NCI-H2081 treated with DMSO at 0.1 percent for 48 hours (cell line): ENCODE data around the gene ADGRB3.
A peak's percentile ranks its signal among the peaks of the same experiment; 100 is the strongest.
"Not testable (repeated sequence)": the region's sequence is repeated elsewhere in the genome, so short reads cannot be mapped to it uniquely, and the experiment has no call there.

Experiments used
- DNase-seq: peaks from one replicate; lab custom pipeline; 2025; lab: John Stamatoyannopoulos, UW

Gene ADGRB3

GRCh38 chr6:68947721-68948120 lies 312.6 kb downstream of the ADGRB3 start:
- no peak for DNase-seq

GRCh38 chr6:68951270-68951669 lies 316.2 kb downstream of the ADGRB3 start:
- no peak for DNase-seq

GRCh38 chr6:68958327-68958726 lies 323.2 kb downstream of the ADGRB3 start:
- no peak for DNase-seq

- no peak for DNase-seq
Observed at GRCh38 chr6:68967549-68968300, 332.6 kb downstream of the ADGRB3 start.

GRCh38 chr6:68968301-68968649 lies 333.2 kb downstream of the ADGRB3 start:
- DNase-seq = no peak

GRCh38 chr6:68973066-68973465 lies 338.0 kb downstream of the ADGRB3 start:
- no peak for DNase-seq

GRCh38 chr6:68975064-68975463 lies 340.0 kb downstream of the ADGRB3 start:
- DNase-seq = no peak

GRCh38 chr6:68975816-68976215 lies 340.7 kb downstream of the ADGRB3 start:
- DNase-seq = no peak

- DNase-seq = no peak
Observed at GRCh38 chr6:68976260-68976659, 341.2 kb downstream of the ADGRB3 start.

GRCh38 chr6:68978411-68978810 lies 343.3 kb downstream of the ADGRB3 start:
- DNase-seq = no peak

- not testable (repeated sequence) for DNase-seq
Observed at GRCh38 chr6:68981668-68982067, 346.6 kb downstream of the ADGRB3 start.

- no peak for DNase-seq
Observed at GRCh38 chr6:68988698-68989097, 353.6 kb downstream of the ADGRB3 start.

- DNase-seq = no peak
Observed at GRCh38 chr6:68990317-68990716, 355.2 kb downstream of the ADGRB3 start.

- DNase-seq = no peak
Observed at GRCh38 chr6:68993911-68994310, 358.8 kb downstream of the ADGRB3 start.

GRCh38 chr6:68994521-68994920 lies 359.4 kb downstream of the ADGRB3 start:
- no peak for DNase-seq

GRCh38 chr6:69005199-69005598 lies 370.1 kb downstream of the ADGRB3 start:
- no peak for DNase-seq

- peak; percentile 49 for DNase-seq
Observed at GRCh38 chr6:69007781-69008180, 372.7 kb downstream of the ADGRB3 start.

GRCh38 chr6:69012211-69012610 lies 377.1 kb downstream of the ADGRB3 start:
- DNase-seq = no peak

GRCh38 chr6:69012876-69013275 lies 377.8 kb downstream of the ADGRB3 start:
- DNase-seq = no peak

GRCh38 chr6:69018906-69019305 lies 383.8 kb downstream of the ADGRB3 start:
- no peak for DNase-seq

- no peak for DNase-seq
Observed at GRCh38 chr6:69019832-69020231, 384.8 kb downstream of the ADGRB3 start.

GRCh38 chr6:69022993-69023392 lies 387.9 kb downstream of the ADGRB3 start:
- DNase-seq = no peak

GRCh38 chr6:69026243-69026642 lies 391.2 kb downstream of the ADGRB3 start:
- DNase-seq = no peak

GRCh38 chr6:69026715-69027114 lies 391.6 kb downstream of the ADGRB3 start:
- DNase-seq = no peak
